ENCODE data around the gene IFNE.
"Not testable (repeated sequence)": the region's sequence is repeated elsewhere in the genome, so short reads cannot be mapped to it uniquely, and the experiment has no call there.

The IFNE gene

GRCh38 chr9:21491756-21492155, 9.6 kb upstream of the IFNE start:
- DNase-seq (ENCODE audit: low spot score): no peak

GRCh38 chr9:21481470-21482056, 550 bp downstream of the IFNE start:
- peak; percentile 84 for DNase-seq (ENCODE audit: low spot score)

- DNase-seq (ENCODE audit: low spot score): peak; percentile 11
Observed at GRCh38 chr9:21479152-21479702, 2.9 kb downstream of the IFNE start.

- no peak for DNase-seq (ENCODE audit: low spot score)
Observed at GRCh38 chr9:21477466-21477865, 4.6 kb downstream of the IFNE start.

GRCh38 chr9:21473236-21473635, 8.9 kb downstream of the IFNE start:
- DNase-seq (ENCODE audit: low spot score): no peak

GRCh38 chr9:21470126-21470525, 12.0 kb downstream of the IFNE start:
- DNase-seq (ENCODE audit: low spot score): peak; percentile 82

- DNase-seq (ENCODE audit: low spot score): peak; percentile 67
Observed at GRCh38 chr9:21465859-21466518, 16.1 kb downstream of the IFNE start.

GRCh38 chr9:21465138-21465537, 17.0 kb downstream of the IFNE start:
- no peak for DNase-seq (ENCODE audit: low spot score)

GRCh38 chr9:21461377-21461776, 20.7 kb downstream of the IFNE start:
- DNase-seq (ENCODE audit: low spot score): no peak

GRCh38 chr9:21455320-21455719, 26.8 kb downstream of the IFNE start:
- DNase-seq (ENCODE audit: low spot score): peak; percentile 63

- no peak for DNase-seq (ENCODE audit: low spot score)
Observed at GRCh38 chr9:21454149-21454548, 28.0 kb downstream of the IFNE start.

GRCh38 chr9:21452681-21453080, 29.4 kb downstream of the IFNE start:
- DNase-seq (ENCODE audit: low spot score): no peak

GRCh38 chr9:21450733-21451394, 31.2 kb downstream of the IFNE start:
- no peak for DNase-seq (ENCODE audit: low spot score)

- DNase-seq (ENCODE audit: low spot score): not testable (repeated sequence)
Observed at GRCh38 chr9:21449312-21449711, 32.8 kb downstream of the IFNE start.

GRCh38 chr9:21443849-21444625, 38.1 kb downstream of the IFNE start:
- DNase-seq (ENCODE audit: low spot score): peak; percentile 19

- no peak for DNase-seq (ENCODE audit: low spot score)
Observed at GRCh38 chr9:21440139-21440538, 42.0 kb downstream of the IFNE start, which contains the start of gene IFNA1. Gene IFNA1 (plus strand): TSS chr9:21440439. CDS start chr9:21440508, 69 bp downstream.

- DNase-seq (ENCODE audit: low spot score): not testable (repeated sequence)
Observed at GRCh38 chr9:21435015-21435383, 47.1 kb downstream of the IFNE start.

- peak; percentile 89 for DNase-seq (ENCODE audit: low spot score)
Observed at GRCh38 chr9:21434202-21435014, 47.7 kb downstream of the IFNE start.

- peak; percentile 51 for DNase-seq (ENCODE audit: low spot score)
Observed at GRCh38 chr9:21432672-21433425, 49.3 kb downstream of the IFNE start.

Measured in pons (tissue), 1 donor.